NCI-H2196 (cell line): ENCODE measurements around the gene PPP2R2C.

ENCODE experiments used
- DNase-seq: peaks from one replicate; lab custom pipeline; 2025; ENCODE audit not compliant: unreplicated experiment; lab: John Stamatoyannopoulos, UW

PPP2R2C gene

GRCh38 chr4:6313216-6313615, 159.2 kb downstream of the PPP2R2C start:
- no peak for DNase-seq

- DNase-seq, result no peak
Observed at GRCh38 chr4:6309777-6310176, 162.6 kb downstream of the PPP2R2C start.

GRCh38 chr4:6308899-6309643, 163.3 kb downstream of the PPP2R2C start:
- peak; percentile 35 for DNase-seq

- DNase-seq, result no peak
Observed at GRCh38 chr4:6307891-6308290, 164.5 kb downstream of the PPP2R2C start.

- DNase-seq, result no peak
Observed at GRCh38 chr4:6307230-6307629, 165.2 kb downstream of the PPP2R2C start.

GRCh38 chr4:6306299-6306698, 166.1 kb downstream of the PPP2R2C start:
- no peak for DNase-seq

- DNase-seq, result no peak
Observed at GRCh38 chr4:6303943-6304342, 168.5 kb downstream of the PPP2R2C start.

GRCh38 chr4:6302869-6303268, 169.5 kb downstream of the PPP2R2C start:
- DNase-seq, result no peak

- no peak for DNase-seq
Observed at GRCh38 chr4:6301732-6302442, 170.5 kb downstream of the PPP2R2C start.

GRCh38 chr4:6301051-6301731, 171.2 kb downstream of the PPP2R2C start:
- no peak for DNase-seq

- no peak for DNase-seq
Observed at GRCh38 chr4:6300359-6300758, 172.1 kb downstream of the PPP2R2C start.

GRCh38 chr4:6299875-6300274, 172.5 kb downstream of the PPP2R2C start:
- no peak for DNase-seq

- no peak for DNase-seq
Observed at GRCh38 chr4:6298852-6299251, 173.6 kb downstream of the PPP2R2C start.

- no peak for DNase-seq
Observed at GRCh38 chr4:6298035-6298434, 174.4 kb downstream of the PPP2R2C start.

GRCh38 chr4:6297266-6297815, 175.1 kb downstream of the PPP2R2C start:
- no peak for DNase-seq

GRCh38 chr4:6296026-6296425, 176.4 kb downstream of the PPP2R2C start:
- DNase-seq, result no peak

- DNase-seq, result no peak
Observed at GRCh38 chr4:6295495-6295894, 176.9 kb downstream of the PPP2R2C start.

GRCh38 chr4:6294705-6295421, 177.6 kb downstream of the PPP2R2C start:
- DNase-seq, result no peak

- DNase-seq, result no peak
Observed at GRCh38 chr4:6293661-6294060, 178.8 kb downstream of the PPP2R2C start.

- DNase-seq, result no peak
Observed at GRCh38 chr4:6293097-6293445, 179.3 kb downstream of the PPP2R2C start.
